ENCODE measurements around the gene CASKIN2. TPM values are rescaled to one million over a fixed set of nuclear protein-coding genes. Genes with fewer than 3 reads are reported as not detected.

The CASKIN2 gene
- total and polyA plus RNA-seq, 2 experiments from 2014 or later: 1.9 to 6.2 TPM

GRCh38 chr17:75502721-75503329 lies 12.5 kb downstream of the CASKIN2 start:
- no peak overlapping the region for H3K9ac ChIP-seq
- no peak overlapping the region for H3K4me3 ChIP-seq
- H3K4me2 ChIP-seq (ENCODE audit: unreplicated experiment): no peak overlapping the region
- H3K27me3 ChIP-seq (replicated peaks; ENCODE audit: insufficient read depth): no peaks in the 10 kb centered on the region
- H4K20me1 ChIP-seq (ENCODE audit: insufficient read depth): no peaks in the 10 kb centered on the region
- H3K9me3 ChIP-seq (ENCODE audit: low read depth): no peaks in the 10 kb centered on the region
- WGBS, 2 experiments (ENCODE audit: low coverage in 1 of 2, low lambda C conversion rate in 2 of 2, missing lambda C conversion rate in 2 of 2): 88 to 92% methylated on average over 23 to 25 of the region's 25 CpGs
- H3K36me3 ChIP-seq (ENCODE audit: low read depth): peaks cover 4% of the 10 kb centered on the region; the same call in 1 of the 2 replicates
- TF ChIP-seq EZH2 (IDR thresholded peaks at IDR 0.05; ENCODE audit: insufficient read depth, poor library complexity, severe bottlenecking) (no peak), EZH2phosphoT487 (IDR thresholded peaks at IDR 0.05; ENCODE audit: insufficient read depth, low read depth) (no peak)
- H3F3A ChIP-seq (ENCODE audit: insufficient read depth): no peaks in the 10 kb centered on the region
- H3K4me1 ChIP-seq (ENCODE audit: insufficient read depth): no peaks in the 10 kb centered on the region
- H2AFZ ChIP-seq: no peak overlapping the region
- no peaks in the 10 kb centered on the region for H3K9me2 ChIP-seq (ENCODE audit: insufficient read depth)
- no peak overlapping the region for H3K27ac ChIP-seq
- no peaks in the 10 kb centered on the region for H3K79me2 ChIP-seq (ENCODE audit: insufficient read depth)
- in situ Hi-C loops (cut with MboI): no loop called here
- no peak for DNase-seq

- H3K27me3 ChIP-seq (replicated peaks; ENCODE audit: insufficient read depth): no peaks in the 10 kb centered on the region
- H3F3A ChIP-seq (ENCODE audit: insufficient read depth): no peaks in the 10 kb centered on the region
- TF ChIP-seq EZH2phosphoT487 (IDR thresholded peaks at IDR 0.05; ENCODE audit: insufficient read depth, low read depth) (no peak), EZH2 (IDR thresholded peaks at IDR 0.05; ENCODE audit: insufficient read depth, poor library complexity, severe bottlenecking) (no peak)
- H3K27ac ChIP-seq: no peak overlapping the region
- H3K9me3 ChIP-seq (ENCODE audit: low read depth): no peaks in the 10 kb centered on the region
- H4K20me1 ChIP-seq (ENCODE audit: insufficient read depth): no peaks in the 10 kb centered on the region
- H3K9me2 ChIP-seq (ENCODE audit: insufficient read depth): no peaks in the 10 kb centered on the region
- no peak for DNase-seq
- H2AFZ ChIP-seq: no peak overlapping the region
- in situ Hi-C loops (cut with MboI): no loop called here
- H3K36me3 ChIP-seq (ENCODE audit: low read depth): peaks cover 4% of the 10 kb centered on the region; the same call in 1 of the 2 replicates
- H3K4me3 ChIP-seq: no peak overlapping the region
- H3K9ac ChIP-seq: no peak overlapping the region
- H3K4me1 ChIP-seq (ENCODE audit: insufficient read depth): no peaks in the 10 kb centered on the region
- 87 to 100% methylated on average over 14 to 38 of the region's 40 CpGs for WGBS, 2 experiments (ENCODE audit: low coverage in 1 of 2, low lambda C conversion rate in 2 of 2, missing lambda C conversion rate in 2 of 2)
- H3K79me2 ChIP-seq (ENCODE audit: insufficient read depth): no peaks in the 10 kb centered on the region
- H3K4me2 ChIP-seq (ENCODE audit: unreplicated experiment): no peak overlapping the region
Measured at GRCh38 chr17:75502072-75502720, 13.1 kb downstream of the CASKIN2 start.

DNA sequence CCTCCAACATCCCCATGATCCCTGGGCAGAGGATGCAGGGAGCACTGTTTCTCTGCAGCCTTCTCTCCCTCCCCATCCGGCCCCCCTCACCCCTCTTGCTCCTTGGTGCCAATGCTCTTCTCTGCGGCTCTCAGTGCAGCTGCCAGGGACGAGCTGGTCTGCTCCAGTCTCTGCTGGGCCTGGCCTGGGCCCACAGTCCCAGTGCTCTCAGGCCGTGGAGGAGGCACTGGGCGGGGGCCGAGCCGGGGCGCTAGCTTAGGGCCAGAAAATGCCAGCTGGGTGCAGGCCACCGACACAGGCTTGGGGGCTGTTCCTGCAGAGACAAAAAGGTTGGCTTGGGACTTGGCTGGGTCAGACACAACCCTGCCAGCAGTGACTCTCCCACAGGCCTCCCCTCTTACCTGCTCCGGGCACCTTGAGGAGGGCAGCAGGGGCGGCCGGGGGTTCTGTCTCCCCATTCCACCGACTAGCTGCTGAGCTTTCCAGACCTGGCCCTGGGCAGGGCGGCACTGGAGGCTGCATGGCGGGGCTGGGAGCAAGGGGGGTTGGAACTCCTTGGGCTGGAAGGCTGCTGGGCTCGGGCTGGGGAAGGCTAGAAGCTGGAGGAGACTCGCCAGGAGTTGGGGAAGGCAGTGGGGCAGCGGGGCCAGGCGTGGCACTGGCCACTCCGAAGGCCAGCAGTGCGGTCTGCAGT lies 13.8 kb downstream of the CASKIN2 start:
- H3K79me2 ChIP-seq (ENCODE audit: insufficient read depth): no peaks in the 10 kb centered on the region
- H3K9me3 ChIP-seq (ENCODE audit: low read depth): no peaks in the 10 kb centered on the region
- in situ Hi-C loops (cut with MboI): no loop called here
- H3K4me2 ChIP-seq (ENCODE audit: unreplicated experiment): no peak overlapping the region
- H3K9ac ChIP-seq: no peak overlapping the region
- H3K27me3 ChIP-seq (replicated peaks; ENCODE audit: insufficient read depth): no peaks in the 10 kb centered on the region
- no peaks in the 10 kb centered on the region for H4K20me1 ChIP-seq (ENCODE audit: insufficient read depth)
- TF ChIP-seq EZH2phosphoT487 (IDR thresholded peaks at IDR 0.05; ENCODE audit: insufficient read depth, low read depth): no peak
- TF ChIP-seq EZH2 (IDR thresholded peaks at IDR 0.05; ENCODE audit: insufficient read depth, poor library complexity, severe bottlenecking): no peak
- H3F3A ChIP-seq (ENCODE audit: insufficient read depth): no peaks in the 10 kb centered on the region
- no peaks in the 10 kb centered on the region for H3K9me2 ChIP-seq (ENCODE audit: insufficient read depth)
- no peak for DNase-seq
- no peaks in the 10 kb centered on the region for H3K4me1 ChIP-seq (ENCODE audit: insufficient read depth)
- no peak overlapping the region for H3K4me3 ChIP-seq
- no peak overlapping the region for H2AFZ ChIP-seq
- no peak overlapping the region for H3K27ac ChIP-seq
- peaks cover 4% of the 10 kb centered on the region; the same call in 1 of the 2 replicates for H3K36me3 ChIP-seq (ENCODE audit: low read depth)
- WGBS, 2 experiments (ENCODE audit: low coverage in 1 of 2, low lambda C conversion rate in 2 of 2, missing lambda C conversion rate in 2 of 2): 50 to 61% methylated on average over 17 to 21 of the region's 21 CpGs

DNA sequence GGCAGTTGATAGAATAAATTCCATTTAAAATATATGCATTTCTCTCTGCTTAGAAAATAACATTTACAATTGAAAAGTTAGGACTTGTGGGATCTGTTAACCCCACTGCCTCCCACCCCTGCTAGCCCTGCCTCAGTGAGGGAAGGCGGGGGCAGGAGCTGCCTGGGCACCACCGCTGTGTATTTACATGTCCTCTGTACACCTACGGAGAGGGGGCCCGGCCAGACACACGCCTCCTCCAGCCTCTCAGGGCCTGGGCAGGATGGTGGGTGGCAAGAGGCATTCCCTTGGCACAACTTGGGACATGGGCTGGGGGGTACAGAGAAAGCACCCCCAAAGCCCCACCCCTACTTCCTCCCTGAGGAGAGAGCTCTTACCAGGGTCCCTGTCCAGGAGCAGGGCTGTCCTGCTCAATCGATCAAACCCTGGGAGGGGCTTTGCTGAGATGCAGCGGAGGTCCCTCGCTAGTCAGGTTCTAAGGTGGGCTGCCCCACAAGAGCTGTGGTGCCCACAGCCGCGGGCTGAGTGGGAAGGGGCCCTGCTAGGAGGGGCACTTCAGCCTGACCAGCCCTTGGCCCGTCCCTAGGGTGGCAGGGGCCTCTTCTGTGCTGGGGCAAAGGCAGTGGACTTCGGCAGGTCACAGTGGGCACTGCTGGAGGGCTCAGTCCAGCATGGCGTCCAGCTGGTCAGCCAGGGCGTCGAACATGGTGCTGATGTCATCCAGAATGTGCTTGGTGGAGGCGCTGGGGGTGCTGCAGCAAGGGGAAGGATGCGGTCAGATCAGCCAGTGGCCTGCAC lies 14.7 kb downstream of the CASKIN2 start:
- Histone ChIP-seq H3K9ac (no peak overlapping the region), H3K27me3 (replicated peaks; ENCODE audit: insufficient read depth) (no peaks in the 10 kb centered on the region), H2AFZ (no peak overlapping the region), H3K9me3 (ENCODE audit: low read depth) (no peaks in the 10 kb centered on the region), H3K9me2 (ENCODE audit: insufficient read depth) (no peaks in the 10 kb centered on the region), H3K4me1 (ENCODE audit: insufficient read depth) (no peaks in the 10 kb centered on the region), H4K20me1 (ENCODE audit: insufficient read depth) (no peaks in the 10 kb centered on the region), H3K36me3 (ENCODE audit: low read depth) (peaks cover 4% of the 10 kb centered on the region; the same call in 1 of the 2 replicates), H3K79me2 (ENCODE audit: insufficient read depth) (no peaks in the 10 kb centered on the region), H3F3A (ENCODE audit: insufficient read depth) (no peaks in the 10 kb centered on the region), H3K27ac (no peak overlapping the region), H3K4me2 (ENCODE audit: unreplicated experiment) (no peak overlapping the region), H3K4me3 (no peak overlapping the region)
- no peak for TF ChIP-seq EZH2phosphoT487 (IDR thresholded peaks at IDR 0.05; ENCODE audit: insufficient read depth, low read depth)
- TF ChIP-seq EZH2 (IDR thresholded peaks at IDR 0.05; ENCODE audit: insufficient read depth, poor library complexity, severe bottlenecking): no peak
- DNase-seq: no peak
- in situ Hi-C loops (cut with MboI): no loop called here
- 91 to 92% methylated on average over 17 of the region's 17 CpGs for WGBS, 2 experiments (ENCODE audit: low coverage in 1 of 2, low lambda C conversion rate in 2 of 2, missing lambda C conversion rate in 2 of 2)
